ENCODE results near the gene WDR93.

- no peak for TF ChIP-seq CTCF (IDR thresholded peaks at IDR 0.05)
- no peak for TF ChIP-seq POLR2A (IDR thresholded peaks at IDR 0.05)
Measured at GRCh38 chr15:89772932-89773583, 82.4 kb downstream of the WDR93 start.

All from vagina (tissue), 2 donors.